PC-9 (cell line): ENCODE data around the gene ZBTB8B. TPM values are rescaled to one million over a fixed set of nuclear protein-coding genes. Genes with fewer than 3 reads are reported as not detected.
A peak's percentile ranks its signal among the peaks of the same experiment; 100 is the strongest.

Source experiments
- BruUV-seq: library from RNA; stranded (reverse); fragments of 400-500 nt; replicated peaks from 2 replicates; lab custom pipeline; 2021; lab: Mats Ljungman, UMichigan
- CTCF ChIA-PET: fragments of 300-600 bp; sonication (Branson Sonifier 250); formaldehyde crosslinking; loops from one replicate; lab custom pipeline; 2022; ENCODE audit warnings: antibody characterized with exemption; lab: Charles Lee
- POLR2A ChIA-PET: fragments of 300-600 bp; sonication (Branson Sonifier 250); formaldehyde crosslinking; loops from one replicate; lab custom pipeline; 2022; ENCODE audit warnings: antibody characterized with exemption; ENCODE audit not compliant: unreplicated experiment; lab: Charles Lee
- DNase-seq, 2 experiments: peaks; one replicate each; pipeline versions ENCODE4 v3.0.0 to v3.0.0-alpha.2; 2015 to 2022; ENCODE audit warnings: mixed read lengths in 1 of 2
- H2AFZ ChIP-seq: fragments of 200-600 bp; sonication (generic); 2 replicates; pipeline ENCODE4 v1.8.1; 2017; ENCODE audit warnings: antibody characterized with exemption
- H3F3A ChIP-seq: fragments of 200-600 bp; sonication (generic); 2 replicates; pipeline ENCODE4 v1.8.1; 2017; ENCODE audit warnings: antibody characterized with exemption, mild to moderate bottlenecking, low read depth; ENCODE audit not compliant: insufficient read depth
- H3K27ac ChIP-seq: fragments of 200-600 bp; sonication (generic); 2 replicates; pipeline ENCODE4 v1.6.1; 2016; ENCODE audit warnings: mixed run types
- H3K27me3 ChIP-seq: fragments of 200-600 bp; sonication (generic); 2 replicates; pipeline ENCODE4 v1.6.1; 2016; ENCODE audit warnings: low read depth, mixed run types; ENCODE audit not compliant: insufficient read depth
- H3K36me3 ChIP-seq: fragments of 200-600 bp; sonication (generic); 2 replicates; pipeline ENCODE4 v1.6.1; 2016; ENCODE audit warnings: low read depth, mixed run types
- H3K4me1 ChIP-seq: fragments of 200-600 bp; sonication (generic); replicated peaks from 2 replicates; pipeline ENCODE4 v1.6.1; 2016; ENCODE audit warnings: mixed run types; ENCODE audit not compliant: insufficient read depth
- H3K4me2 ChIP-seq: fragments of 200-600 bp; sonication (generic); 2 replicates; pipeline ENCODE4 v1.6.1; 2017; ENCODE audit warnings: mixed run types
- H3K4me3 ChIP-seq: fragments of 200-600 bp; sonication (generic); 2 replicates; pipeline ENCODE4 v1.6.1; 2016; ENCODE audit warnings: mixed run types
- H3K79me2 ChIP-seq: fragments of 200-600 bp; sonication (generic); 2 replicates; pipeline ENCODE4 v1.6.1; 2017; ENCODE audit warnings: low read depth, mixed run types
- H3K9me2 ChIP-seq: fragments of 200-600 bp; sonication (generic); 2 replicates; pipeline ENCODE4 v1.8.1; 2017; ENCODE audit warnings: mild to moderate bottlenecking; ENCODE audit not compliant: insufficient read depth
- H3K9me3 ChIP-seq: fragments of 200-600 bp; sonication (generic); 2 replicates; pipeline ENCODE4 v1.8.1; 2016; ENCODE audit warnings: low read depth; ENCODE audit not compliant: insufficient read depth
- H4K20me1 ChIP-seq: fragments of 200-600 bp; sonication (generic); 2 replicates; pipeline ENCODE4 v1.8.1; 2017; ENCODE audit not compliant: insufficient read depth
- EZH2 ChIP-seq: fragments of 200-600 bp; sonication (generic); IDR thresholded peaks from 2 replicates; pipeline ENCODE4 v1.8.0; 2017; ENCODE audit warnings: antibody characterized with exemption, low read depth
- intact Hi-C: fragments of 100-400 bp; cut with micrococcal nuclease; formaldehyde crosslinking; loops from one replicate; pipeline ENCODE4 v1.10.0; 2022; ENCODE audit not compliant: unreplicated experiment
- total RNA-seq: library from RNA; stranded (reverse); gene quantifications from 2 replicates; pipeline ENCODE4 v1.2.3, GENCODE V29; 2021
- TF ChIP-seq, protein P1 (sequence below): fragments of 200-600 bp; sonication (generic); conservative IDR thresholded peaks from 2 replicates; pipeline ENCODE4 v1.6.1; 2017; ENCODE audit warnings: mixed run types, antibody characterized with exemption, mild to moderate bottlenecking, moderate library complexity

Gene ZBTB8B
- total RNA-seq, 1 experiment from 2014 or later: 0.09 TPM

DNA sequence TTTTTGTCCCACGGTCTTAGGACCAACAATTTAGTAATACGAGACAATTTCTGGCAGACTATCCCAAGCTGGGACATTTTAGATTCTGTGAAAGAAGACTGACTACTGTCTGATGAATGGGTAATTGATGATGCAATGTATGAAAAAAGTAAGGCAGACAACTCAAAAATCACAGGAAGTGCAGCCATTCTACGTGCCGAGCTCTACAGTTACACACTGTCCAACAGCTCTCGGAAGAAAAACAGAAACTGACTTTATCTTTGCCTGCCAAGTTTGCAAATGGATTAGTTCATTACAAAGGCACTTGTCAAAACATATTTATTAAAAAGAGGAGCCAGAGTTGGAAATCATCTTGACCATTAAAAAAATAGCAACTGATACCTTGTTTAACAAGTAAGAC lies 31.3 kb downstream of the ZBTB8B start:
- intact Hi-C loops: no loop called here

DNA sequence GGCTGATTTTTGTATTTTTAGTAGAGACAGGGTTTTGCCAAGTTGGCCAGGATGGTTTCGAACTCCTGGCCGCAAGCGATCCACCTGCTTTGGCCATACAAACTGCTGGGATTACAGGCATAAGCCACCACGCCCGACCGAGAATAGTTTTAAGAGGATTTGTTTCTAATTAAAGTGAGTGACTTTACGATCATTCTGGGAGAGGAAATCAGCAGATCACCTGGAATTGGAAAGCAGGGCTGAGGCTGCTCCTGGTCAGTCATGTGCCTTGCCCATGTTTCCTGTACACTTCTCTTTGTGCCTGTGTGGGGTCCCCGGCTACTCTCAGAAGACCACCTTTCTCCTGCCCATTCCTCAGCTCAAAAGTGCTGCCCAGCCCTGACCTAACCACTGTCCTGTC lies 33.9 kb downstream of the ZBTB8B start:
- Histone ChIP-seq H3F3A (peaks cover 19% of the 10 kb centered on the region; the same call in 1 of the 2 replicates), H3K27ac (no peak overlapping the region), H3K4me2 (no peak overlapping the region), H3K79me2 (no peaks in the 10 kb centered on the region), H3K27me3 (no peaks in the 10 kb centered on the region), H4K20me1 (no peaks in the 10 kb centered on the region), H3K36me3 (no peaks in the 10 kb centered on the region), H3K9me2 (no peaks in the 10 kb centered on the region), H3K4me1 (no peaks in the 10 kb centered on the region), H3K4me3 (no peak overlapping the region), H2AFZ (no peak overlapping the region), H3K9me3 (no peaks in the 10 kb centered on the region)
- POLR2A ChIA-PET: no interaction called here
- no TSS peak for BruUV-seq
- TF ChIP-seq, protein P1, sequence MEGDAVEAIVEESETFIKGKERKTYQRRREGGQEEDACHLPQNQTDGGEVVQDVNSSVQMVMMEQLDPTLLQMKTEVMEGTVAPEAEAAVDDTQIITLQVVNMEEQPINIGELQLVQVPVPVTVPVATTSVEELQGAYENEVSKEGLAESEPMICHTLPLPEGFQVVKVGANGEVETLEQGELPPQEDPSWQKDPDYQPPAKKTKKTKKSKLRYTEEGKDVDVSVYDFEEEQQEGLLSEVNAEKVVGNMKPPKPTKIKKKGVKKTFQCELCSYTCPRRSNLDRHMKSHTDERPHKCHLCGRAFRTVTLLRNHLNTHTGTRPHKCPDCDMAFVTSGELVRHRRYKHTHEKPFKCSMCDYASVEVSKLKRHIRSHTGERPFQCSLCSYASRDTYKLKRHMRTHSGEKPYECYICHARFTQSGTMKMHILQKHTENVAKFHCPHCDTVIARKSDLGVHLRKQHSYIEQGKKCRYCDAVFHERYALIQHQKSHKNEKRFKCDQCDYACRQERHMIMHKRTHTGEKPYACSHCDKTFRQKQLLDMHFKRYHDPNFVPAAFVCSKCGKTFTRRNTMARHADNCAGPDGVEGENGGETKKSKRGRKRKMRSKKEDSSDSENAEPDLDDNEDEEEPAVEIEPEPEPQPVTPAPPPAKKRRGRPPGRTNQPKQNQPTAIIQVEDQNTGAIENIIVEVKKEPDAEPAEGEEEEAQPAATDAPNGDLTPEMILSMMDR: no peak
- TF ChIP-seq EZH2: no peak
- no peak for DNase-seq
- CTCF ChIA-PET: no interaction called here
- intact Hi-C loops: no loop called here

More for the DNA sequence above, 31.3 kb downstream of the ZBTB8B start:
- POLR2A ChIA-PET: no interaction called here
- H3K4me1 ChIP-seq: no peaks in the 10 kb centered on the region
- H3K4me3 ChIP-seq: no peak overlapping the region
- TF ChIP-seq, protein P1: no peak
- no peak for TF ChIP-seq EZH2
- no peak overlapping the region for H2AFZ ChIP-seq
- CTCF ChIA-PET: no interaction called here
- no peaks in the 10 kb centered on the region for H3K79me2 ChIP-seq
- H3F3A ChIP-seq: peaks cover 9% of the 10 kb centered on the region; the same call in 1 of the 2 replicates
- H3K4me2 ChIP-seq: no peak overlapping the region
- no peak for DNase-seq
- no peak overlapping the region for H3K27ac ChIP-seq
- H4K20me1 ChIP-seq: no peaks in the 10 kb centered on the region
- H3K36me3 ChIP-seq: no peaks in the 10 kb centered on the region
- H3K9me3 ChIP-seq: no peaks in the 10 kb centered on the region
- no TSS peak for BruUV-seq
- no peaks in the 10 kb centered on the region for H3K9me2 ChIP-seq
- H3K27me3 ChIP-seq: no peaks in the 10 kb centered on the region

- TF ChIP-seq, protein P1: no peak
- no peak for TF ChIP-seq EZH2
- Histone ChIP-seq H2AFZ (peak overlapping the region; percentile 83), H3K9me2 (no peaks in the 10 kb centered on the region), H3K4me2 (peak overlapping the region; percentile 73), H3K79me2 (no peaks in the 10 kb centered on the region), H3K4me1 (no peaks in the 10 kb centered on the region), H3K27ac (no peak overlapping the region), H3K4me3 (peak overlapping the region; percentile 75), H3K9me3 (no peaks in the 10 kb centered on the region), H3K36me3 (no peaks in the 10 kb centered on the region), H4K20me1 (no peaks in the 10 kb centered on the region), H3F3A (peaks cover 19% of the 10 kb centered on the region; the same call in 1 of the 2 replicates), H3K27me3 (no peaks in the 10 kb centered on the region)
- intact Hi-C loops: no loop called here
- CTCF ChIA-PET: no interaction called here
- POLR2A ChIA-PET: no interaction called here
- no TSS peak for BruUV-seq
- DNase-seq: peak in 1 of 2 experiments; percentile 57
Measured at GRCh38 chr1:32500387-32501209, 35.7 kb downstream of the ZBTB8B start.
